HL-60 (cell line): ENCODE results near the gene FBXO38.

ENCODE experiments used
- DNase-seq, 2 experiments: peaks; one replicate each; pipeline ENCODE4 v3.0.0-alpha.2; 2010 to 2020; ENCODE audit warnings: low read depth in 1 of 2, low spot score in 1 of 2
- H3K27ac ChIP-seq: fragments of 250-450 bp; sonication (Bioruptor Pico); replicated peaks from 2 replicates; pipeline ENCODE4 v1.5.1; 2020; ENCODE audit warnings: mild to moderate bottlenecking, moderate library complexity
- H3K27me3 ChIP-seq: fragments of 250-450 bp; sonication (Bioruptor Pico); 2 replicates; pipeline ENCODE4 v1.5.1; 2021; ENCODE audit warnings: mild to moderate bottlenecking, moderate library complexity; ENCODE audit not compliant: insufficient read depth, poor library complexity, severe bottlenecking
- H3K4me3 ChIP-seq: replicated peaks from 2 replicates; pipeline ENCODE4 v1.5.1; 2011; ENCODE audit warnings: mild to moderate bottlenecking, control low read depth, low read length; ENCODE audit not compliant: insufficient read depth
- GABPA ChIP-seq: IDR thresholded peaks from 2 replicates; pipeline ENCODE4 v1.6.1; 2012; ENCODE audit warnings: low read depth
- POLR2AphosphoS5 ChIP-seq: IDR thresholded peaks from 2 replicates; pipeline ENCODE4 v1.6.1; 2012; ENCODE audit warnings: low read depth
- SPI1 ChIP-seq: IDR thresholded peaks from 2 replicates; pipeline ENCODE4 v1.6.1; 2012; ENCODE audit warnings: low read depth, mild to moderate bottlenecking, borderline replicate concordance
- TF ChIP-seq, protein P1 (sequence below): IDR thresholded peaks from one replicate; pipeline ENCODE4 v1.5.1; 2011; ENCODE audit warnings: low read length, control low read depth, inconsistent platforms; ENCODE audit not compliant: insufficient read depth
- TF ChIP-seq, protein P2 (sequence below): IDR thresholded peaks from 2 replicates; pipeline ENCODE4 v1.6.1; 2012; ENCODE audit warnings: low read depth; ENCODE audit not compliant: insufficient replicate concordance

FBXO38 gene

DNA sequence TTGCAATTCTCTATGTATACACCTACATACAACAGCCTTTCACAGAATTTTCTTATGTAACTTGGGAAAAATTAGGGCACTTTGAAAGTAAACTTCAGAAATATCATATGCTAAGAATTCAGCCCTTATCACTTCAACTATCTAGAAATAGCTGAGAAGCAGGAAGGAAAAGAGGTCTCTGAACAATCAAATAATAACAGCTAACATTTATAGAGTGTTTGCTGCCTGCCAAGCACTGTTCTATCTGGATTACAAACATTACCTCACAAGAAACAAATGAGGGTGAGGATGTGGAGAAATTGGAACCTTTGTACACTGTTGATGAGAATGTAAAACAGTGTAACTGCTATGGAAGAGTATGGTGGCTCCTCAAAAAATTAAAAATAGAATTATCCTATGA, 4.4 kb upstream of the FBXO38 start:
- DNase-seq = no peak
- Histone ChIP-seq H3K27me3 (no peaks in the 10 kb centered on the region), H3K27ac (no peak overlapping the region), H3K4me3 (no peak overlapping the region)
- TF ChIP-seq SPI1 = no peak
- TF ChIP-seq GABPA = no peak
- TF ChIP-seq POLR2AphosphoS5 = no peak
- TF ChIP-seq, protein P1, sequence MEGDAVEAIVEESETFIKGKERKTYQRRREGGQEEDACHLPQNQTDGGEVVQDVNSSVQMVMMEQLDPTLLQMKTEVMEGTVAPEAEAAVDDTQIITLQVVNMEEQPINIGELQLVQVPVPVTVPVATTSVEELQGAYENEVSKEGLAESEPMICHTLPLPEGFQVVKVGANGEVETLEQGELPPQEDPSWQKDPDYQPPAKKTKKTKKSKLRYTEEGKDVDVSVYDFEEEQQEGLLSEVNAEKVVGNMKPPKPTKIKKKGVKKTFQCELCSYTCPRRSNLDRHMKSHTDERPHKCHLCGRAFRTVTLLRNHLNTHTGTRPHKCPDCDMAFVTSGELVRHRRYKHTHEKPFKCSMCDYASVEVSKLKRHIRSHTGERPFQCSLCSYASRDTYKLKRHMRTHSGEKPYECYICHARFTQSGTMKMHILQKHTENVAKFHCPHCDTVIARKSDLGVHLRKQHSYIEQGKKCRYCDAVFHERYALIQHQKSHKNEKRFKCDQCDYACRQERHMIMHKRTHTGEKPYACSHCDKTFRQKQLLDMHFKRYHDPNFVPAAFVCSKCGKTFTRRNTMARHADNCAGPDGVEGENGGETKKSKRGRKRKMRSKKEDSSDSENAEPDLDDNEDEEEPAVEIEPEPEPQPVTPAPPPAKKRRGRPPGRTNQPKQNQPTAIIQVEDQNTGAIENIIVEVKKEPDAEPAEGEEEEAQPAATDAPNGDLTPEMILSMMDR = no peak
- TF ChIP-seq, protein P2, sequence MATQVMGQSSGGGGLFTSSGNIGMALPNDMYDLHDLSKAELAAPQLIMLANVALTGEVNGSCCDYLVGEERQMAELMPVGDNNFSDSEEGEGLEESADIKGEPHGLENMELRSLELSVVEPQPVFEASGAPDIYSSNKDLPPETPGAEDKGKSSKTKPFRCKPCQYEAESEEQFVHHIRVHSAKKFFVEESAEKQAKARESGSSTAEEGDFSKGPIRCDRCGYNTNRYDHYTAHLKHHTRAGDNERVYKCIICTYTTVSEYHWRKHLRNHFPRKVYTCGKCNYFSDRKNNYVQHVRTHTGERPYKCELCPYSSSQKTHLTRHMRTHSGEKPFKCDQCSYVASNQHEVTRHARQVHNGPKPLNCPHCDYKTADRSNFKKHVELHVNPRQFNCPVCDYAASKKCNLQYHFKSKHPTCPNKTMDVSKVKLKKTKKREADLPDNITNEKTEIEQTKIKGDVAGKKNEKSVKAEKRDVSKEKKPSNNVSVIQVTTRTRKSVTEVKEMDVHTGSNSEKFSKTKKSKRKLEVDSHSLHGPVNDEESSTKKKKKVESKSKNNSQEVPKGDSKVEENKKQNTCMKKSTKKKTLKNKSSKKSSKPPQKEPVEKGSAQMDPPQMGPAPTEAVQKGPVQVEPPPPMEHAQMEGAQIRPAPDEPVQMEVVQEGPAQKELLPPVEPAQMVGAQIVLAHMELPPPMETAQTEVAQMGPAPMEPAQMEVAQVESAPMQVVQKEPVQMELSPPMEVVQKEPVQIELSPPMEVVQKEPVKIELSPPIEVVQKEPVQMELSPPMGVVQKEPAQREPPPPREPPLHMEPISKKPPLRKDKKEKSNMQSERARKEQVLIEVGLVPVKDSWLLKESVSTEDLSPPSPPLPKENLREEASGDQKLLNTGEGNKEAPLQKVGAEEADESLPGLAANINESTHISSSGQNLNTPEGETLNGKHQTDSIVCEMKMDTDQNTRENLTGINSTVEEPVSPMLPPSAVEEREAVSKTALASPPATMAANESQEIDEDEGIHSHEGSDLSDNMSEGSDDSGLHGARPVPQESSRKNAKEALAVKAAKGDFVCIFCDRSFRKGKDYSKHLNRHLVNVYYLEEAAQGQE = no peak

DNA sequence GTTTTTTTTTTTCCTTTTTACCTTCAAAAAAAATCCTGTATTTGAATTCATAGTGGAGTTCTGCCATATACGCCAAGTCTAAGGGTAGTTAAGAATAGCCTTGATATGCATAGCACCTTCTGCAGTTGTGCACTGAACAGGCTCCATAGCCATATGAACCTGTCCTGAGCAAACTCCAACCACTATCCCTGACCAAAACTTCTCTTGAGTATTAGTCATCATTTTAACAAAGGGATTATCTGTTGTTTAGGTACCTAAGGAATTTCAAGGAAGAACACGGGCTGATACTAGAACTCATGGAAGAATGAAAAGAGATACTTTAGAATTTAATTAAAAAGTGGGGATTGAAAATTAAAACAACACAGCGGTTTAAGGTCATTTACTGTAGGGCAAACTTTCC, 1.9 kb upstream of the FBXO38 start:
- TF ChIP-seq SPI1 = no peak
- no peak for TF ChIP-seq GABPA
- TF ChIP-seq, protein P2 = no peak
- TF ChIP-seq, protein P1 = no peak
- TF ChIP-seq POLR2AphosphoS5 = no peak
- no peak for DNase-seq
- no peak overlapping the region for H3K4me3 ChIP-seq
- no peak overlapping the region for H3K27ac ChIP-seq
- no peaks in the 10 kb centered on the region for H3K27me3 ChIP-seq

DNA sequence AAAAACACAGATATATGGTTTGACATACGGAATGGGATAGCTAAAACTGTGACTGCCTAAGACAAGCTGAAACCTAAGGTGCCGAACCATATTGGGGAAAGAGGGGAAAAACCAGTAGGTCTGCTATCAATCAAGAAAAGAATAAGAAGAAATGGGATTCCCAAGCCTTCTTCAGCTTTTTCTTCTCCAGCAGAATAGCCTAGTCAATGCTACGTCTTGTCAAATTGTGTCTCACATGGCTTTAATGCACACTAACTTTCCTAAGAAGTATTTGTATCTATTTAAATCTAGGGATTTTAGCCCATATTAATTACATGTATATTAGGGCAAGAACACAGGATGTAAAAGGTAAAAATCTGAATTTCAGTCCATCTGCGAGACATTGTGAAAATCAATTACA, 797 bp upstream of the FBXO38 start:
- Histone ChIP-seq H3K4me3 (peak overlapping the region; percentile 79), H3K27ac (peak overlapping the region; percentile 93)
- DNase-seq = no peak

More for the DNA sequence above, 797 bp upstream of the FBXO38 start:
- TF ChIP-seq SPI1 (no peak), POLR2AphosphoS5 (no peak), GABPA (no peak)
- TF ChIP-seq, protein P1 = no peak
- TF ChIP-seq, protein P2 = no peak
- no peaks in the 10 kb centered on the region for H3K27me3 ChIP-seq
